ENCODE data around the gene DAPK2. TPM values are rescaled to one million over a fixed set of nuclear protein-coding genes. Genes with fewer than 3 reads are reported as not detected.

The DAPK2 gene
- total and polyA plus RNA-seq, 2 experiments from 2014 or later, result 5.8 to 7.5 TPM

- no peak overlapping the region for H3K4me2 ChIP-seq (ENCODE audit: unreplicated experiment)
- H3F3A ChIP-seq (ENCODE audit: insufficient read depth), result no peaks in the 10 kb centered on the region
- H3K79me2 ChIP-seq (ENCODE audit: insufficient read depth), result no peaks in the 10 kb centered on the region
- no peak overlapping the region for H3K9ac ChIP-seq
- no peak overlapping the region for H2AFZ ChIP-seq
- no peaks in the 10 kb centered on the region for H3K4me1 ChIP-seq (ENCODE audit: insufficient read depth)
- 80% methylated on average over 4 to 5 of the region's 5 CpGs for WGBS, 2 experiments (ENCODE audit: low coverage in 1 of 2, low lambda C conversion rate in 2 of 2, missing lambda C conversion rate in 2 of 2)
- no peaks in the 10 kb centered on the region for H3K9me3 ChIP-seq (ENCODE audit: low read depth)
- H3K9me2 ChIP-seq (ENCODE audit: insufficient read depth), result no peaks in the 10 kb centered on the region
- no peaks in the 10 kb centered on the region for H4K20me1 ChIP-seq (ENCODE audit: insufficient read depth)
- TF ChIP-seq EZH2phosphoT487 (IDR thresholded peaks at IDR 0.05; ENCODE audit: insufficient read depth, low read depth) (no peak), EZH2 (IDR thresholded peaks at IDR 0.05; ENCODE audit: insufficient read depth, poor library complexity, severe bottlenecking) (no peak)
- in situ Hi-C loops (cut with MboI), result no loop called here
- H3K36me3 ChIP-seq (ENCODE audit: low read depth), result no peaks in the 10 kb centered on the region
- H3K27ac ChIP-seq, result no peak overlapping the region
- no peaks in the 10 kb centered on the region for H3K27me3 ChIP-seq (replicated peaks; ENCODE audit: insufficient read depth)
- no peak overlapping the region for H3K4me3 ChIP-seq
- DNase-seq, result no peak
Measured at GRCh38 chr15:63877713-63878271, 168.5 kb downstream of the DAPK2 start.

GRCh38 chr15:63876085-63876662 is 170.1 kb downstream of the DAPK2 start:
- in situ Hi-C loops (cut with MboI), result no loop called here
- 53 to 54% methylated on average over 9 of the region's 9 CpGs for WGBS, 2 experiments (ENCODE audit: low coverage in 1 of 2, low lambda C conversion rate in 2 of 2, missing lambda C conversion rate in 2 of 2)

GRCh38 chr15:63874616-63875015 is 171.7 kb downstream of the DAPK2 start:
- Histone ChIP-seq H3F3A (ENCODE audit: insufficient read depth) (no peaks in the 10 kb centered on the region), H3K9ac (no peak overlapping the region), H3K9me2 (ENCODE audit: insufficient read depth) (no peaks in the 10 kb centered on the region), H3K4me2 (ENCODE audit: unreplicated experiment) (no peak overlapping the region), H4K20me1 (ENCODE audit: insufficient read depth) (no peaks in the 10 kb centered on the region), H3K36me3 (ENCODE audit: low read depth) (no peaks in the 10 kb centered on the region), H3K4me1 (ENCODE audit: insufficient read depth) (no peaks in the 10 kb centered on the region), H3K79me2 (ENCODE audit: insufficient read depth) (no peaks in the 10 kb centered on the region), H2AFZ (no peak overlapping the region), H3K4me3 (no peak overlapping the region), H3K9me3 (ENCODE audit: low read depth) (no peaks in the 10 kb centered on the region), H3K27me3 (replicated peaks; ENCODE audit: insufficient read depth) (no peaks in the 10 kb centered on the region), H3K27ac (no peak overlapping the region)
- 60 to 62% methylated on average over 4 of the region's 4 CpGs for WGBS, 2 experiments (ENCODE audit: low coverage in 1 of 2, low lambda C conversion rate in 2 of 2, missing lambda C conversion rate in 2 of 2)
- no peak for DNase-seq
- in situ Hi-C loops (cut with MboI), result no loop called here
- TF ChIP-seq EZH2phosphoT487 (IDR thresholded peaks at IDR 0.05; ENCODE audit: insufficient read depth, low read depth) (no peak), EZH2 (IDR thresholded peaks at IDR 0.05; ENCODE audit: insufficient read depth, poor library complexity, severe bottlenecking) (no peak)

More at GRCh38 chr15:63876085-63876662, 170.1 kb downstream of the DAPK2 start:
- no peak overlapping the region for H3K4me2 ChIP-seq (ENCODE audit: unreplicated experiment)
- no peak overlapping the region for H3K27ac ChIP-seq
- H3K27me3 ChIP-seq (replicated peaks; ENCODE audit: insufficient read depth), result no peaks in the 10 kb centered on the region
- H3F3A ChIP-seq (ENCODE audit: insufficient read depth), result no peaks in the 10 kb centered on the region
- H3K36me3 ChIP-seq (ENCODE audit: low read depth), result no peaks in the 10 kb centered on the region
- no peak overlapping the region for H3K9ac ChIP-seq
- H2AFZ ChIP-seq, result no peak overlapping the region
- no peak overlapping the region for H3K4me3 ChIP-seq
- H3K4me1 ChIP-seq (ENCODE audit: insufficient read depth), result no peaks in the 10 kb centered on the region
- H3K9me3 ChIP-seq (ENCODE audit: low read depth), result no peaks in the 10 kb centered on the region
- TF ChIP-seq EZH2phosphoT487 (IDR thresholded peaks at IDR 0.05; ENCODE audit: insufficient read depth, low read depth) (no peak), EZH2 (IDR thresholded peaks at IDR 0.05; ENCODE audit: insufficient read depth, poor library complexity, severe bottlenecking) (no peak)
- no peaks in the 10 kb centered on the region for H3K9me2 ChIP-seq (ENCODE audit: insufficient read depth)
- DNase-seq, result no peak
- no peaks in the 10 kb centered on the region for H3K79me2 ChIP-seq (ENCODE audit: insufficient read depth)
- no peaks in the 10 kb centered on the region for H4K20me1 ChIP-seq (ENCODE audit: insufficient read depth)

GRCh38 chr15:63872759-63873510 is 173.3 kb downstream of the DAPK2 start:
- Histone ChIP-seq H3K9me2 (ENCODE audit: insufficient read depth) (no peaks in the 10 kb centered on the region), H3K9me3 (ENCODE audit: low read depth) (no peaks in the 10 kb centered on the region), H3K79me2 (ENCODE audit: insufficient read depth) (no peaks in the 10 kb centered on the region), H3F3A (ENCODE audit: insufficient read depth) (no peaks in the 10 kb centered on the region), H3K36me3 (ENCODE audit: low read depth) (no peaks in the 10 kb centered on the region), H3K4me1 (ENCODE audit: insufficient read depth) (no peaks in the 10 kb centered on the region), H3K27ac (no peak overlapping the region), H2AFZ (no peak overlapping the region), H3K4me2 (ENCODE audit: unreplicated experiment) (no peak overlapping the region), H3K27me3 (replicated peaks; ENCODE audit: insufficient read depth) (no peaks in the 10 kb centered on the region), H3K9ac (no peak overlapping the region), H4K20me1 (ENCODE audit: insufficient read depth) (no peaks in the 10 kb centered on the region), H3K4me3 (no peak overlapping the region)
- peak; percentile 38 for DNase-seq
- 68 to 71% methylated on average over 8 of the region's 8 CpGs for WGBS, 2 experiments (ENCODE audit: low coverage in 1 of 2, low lambda C conversion rate in 2 of 2, missing lambda C conversion rate in 2 of 2)
- in situ Hi-C loops (cut with MboI), result no loop called here
- no peak for TF ChIP-seq EZH2 (IDR thresholded peaks at IDR 0.05; ENCODE audit: insufficient read depth, poor library complexity, severe bottlenecking)
- no peak for TF ChIP-seq EZH2phosphoT487 (IDR thresholded peaks at IDR 0.05; ENCODE audit: insufficient read depth, low read depth)

Measured in GM23248 (cell line).